H1 (cell line): ENCODE results near the gene FAM83C. TPM values are rescaled to one million over a fixed set of nuclear protein-coding genes. Genes with fewer than 3 reads are reported as not detected.

Source experiments
- CTCF ChIA-PET: fragments of 300-600 bp; sonication (Branson Sonifier 250); formaldehyde crosslinking; loops from one replicate; lab custom pipeline; 2021; ENCODE audit not compliant: partially characterized antibody; lab: Charles Lee
- POLR2A ChIA-PET: fragments of 300-600 bp; sonication (Branson Sonifier 250); formaldehyde crosslinking; loops from one replicate; lab custom pipeline; 2021; ENCODE audit warnings: inconsistent platforms; ENCODE audit not compliant: partially characterized antibody; lab: Charles Lee
- DNase-seq, 2 experiments: peaks; one replicate each; pipeline versions ENCODE4 v3.0.0 to v3.0.0-alpha.2; 2010 to 2022; ENCODE audit warnings: low spot score in 2 of 2, low read depth in 1 of 2, mixed read lengths in 1 of 2
- FAIRE-seq: peaks from 2 replicates; lab custom pipeline; 2011; peaks lifted over from hg19 to GRCh38; lab: Jason Lieb, UNC
- H2AFZ ChIP-seq: 2 replicates; pipeline ENCODE4 v1.8.1; 2012; ENCODE audit warnings: low read length, inconsistent platforms
- H2AK5ac ChIP-seq: 2 replicates; pipeline ENCODE4 v1.6.1; 2013; ENCODE audit warnings: low read depth, low read length
- H2BK120ac ChIP-seq: replicated peaks from 2 replicates; pipeline ENCODE3; 2013; ENCODE audit warnings: low read depth, low read length, inconsistent platforms
- H2BK12ac ChIP-seq: 2 replicates; pipeline ENCODE4 v1.6.1; 2013; ENCODE audit warnings: low read depth, low read length
- H2BK15ac ChIP-seq: 2 replicates; pipeline ENCODE4 v1.6.1; 2013; ENCODE audit warnings: low read length
- H2BK20ac ChIP-seq: 2 replicates; pipeline ENCODE4 v1.6.1; 2013; ENCODE audit warnings: low read length
- H2BK5ac ChIP-seq: 2 replicates; pipeline ENCODE4 v1.6.1; 2013; ENCODE audit warnings: low read depth, low read length
- H3K14ac ChIP-seq: 2 replicates; pipeline ENCODE4 v1.6.1; 2013; ENCODE audit warnings: inconsistent platforms; ENCODE audit not compliant: insufficient read length
- H3K18ac ChIP-seq: 2 replicates; pipeline ENCODE4 v1.6.1; 2013; ENCODE audit warnings: low read length; ENCODE audit errors: extremely low read depth
- H3K23ac ChIP-seq: 2 replicates; pipeline ENCODE4 v1.6.1; 2013; ENCODE audit warnings: inconsistent platforms; ENCODE audit not compliant: insufficient read length
- H3K23me2 ChIP-seq: 2 replicates; pipeline ENCODE4 v1.6.1; 2013; ENCODE audit warnings: low read depth, low read length
- H3K27ac ChIP-seq: 2 replicates; pipeline ENCODE4 v1.6.1; 2011; ENCODE audit warnings: low read depth, low read length, inconsistent platforms
- H3K27me3 ChIP-seq, 4 experiments: replicated peaks in 1 of 4; 1 replicate in 1 of 4; 2 replicates in 3 of 4; pipeline versions ENCODE4 v1.6.1 to v1.8.1; 2011 to 2013; ENCODE audit warnings: low read length in 3 of 4, mild to moderate bottlenecking in 3 of 4, inconsistent platforms in 2 of 4, mixed read lengths in 2 of 4, moderate library complexity in 1 of 4; ENCODE audit not compliant: control insufficient read depth in 3 of 4, insufficient read depth in 3 of 4; ENCODE audit errors: extremely low read depth in 1 of 4
- H3K36me3 ChIP-seq, 4 experiments: 2 replicates each; pipeline versions ENCODE4 v1.6.1 to v1.8.1; 2011 to 2013; ENCODE audit warnings: mild to moderate bottlenecking in 4 of 4, low read length in 3 of 4, moderate library complexity in 2 of 4, control low read depth in 1 of 4, inconsistent platforms in 1 of 4; ENCODE audit not compliant: insufficient read depth in 4 of 4, control insufficient read depth in 2 of 4
- H3K4ac ChIP-seq: replicated peaks from 2 replicates; pipeline ENCODE3; 2013; ENCODE audit warnings: low read length, low read depth, mixed read lengths, inconsistent platforms; ENCODE audit not compliant: insufficient read length
- H3K4me1 ChIP-seq, 4 experiments: replicated peaks in 1 of 4; 1 replicate in 1 of 4; 2 replicates in 3 of 4; pipeline versions ENCODE4 v1.6.1 to v1.8.1; 2011 to 2013; ENCODE audit warnings: low read length in 3 of 4, inconsistent platforms in 2 of 4, mixed read lengths in 1 of 4; ENCODE audit not compliant: insufficient read depth in 4 of 4, control insufficient read depth in 3 of 4
- H3K4me2 ChIP-seq, 2 experiments: 2 replicates each; pipeline versions ENCODE4 v1.6.1 to v1.8.1; 2011 to 2013; ENCODE audit warnings: low read depth in 2 of 2, low read length in 2 of 2, control low read depth in 1 of 2, inconsistent platforms in 1 of 2, mild to moderate bottlenecking in 1 of 2; ENCODE audit not compliant: insufficient read depth in 1 of 2
- H3K4me3 ChIP-seq, 4 experiments: fragments of 200-600, 300-600 bp in 1 of 4; sonication (generic), shearing (Covaris generic), sonication (Bioruptor Twin) in 1 of 4; 2 replicates each; pipeline versions ENCODE4 v1.5.1 to v1.8.1; 2011 to 2016; ENCODE audit warnings: low read length in 4 of 4, low read depth in 3 of 4, control low read depth in 2 of 4, inconsistent platforms in 2 of 4, mild to moderate bottlenecking in 2 of 4, mixed read lengths in 1 of 4, moderate library complexity in 1 of 4; ENCODE audit not compliant: insufficient read depth in 2 of 4; ENCODE audit errors: extremely low read depth in 1 of 4
- H3K56ac ChIP-seq: replicated peaks from 2 replicates; pipeline ENCODE3; 2013; ENCODE audit warnings: low read depth, mild to moderate bottlenecking, mixed read lengths, low read length, inconsistent platforms; ENCODE audit not compliant: insufficient read length
- H3K79me1 ChIP-seq: 2 replicates; pipeline ENCODE4 v1.6.1; 2013; ENCODE audit warnings: low read depth, low read length, control low read depth
- H3K79me2 ChIP-seq, 2 experiments: 2 replicates each; pipeline versions ENCODE4 v1.6.1 to v1.8.1; 2012 to 2013; ENCODE audit warnings: low read length in 2 of 2, mild to moderate bottlenecking in 2 of 2, inconsistent platforms in 1 of 2; ENCODE audit not compliant: insufficient read depth in 2 of 2, control insufficient read depth in 1 of 2
- H3K9ac ChIP-seq, 4 experiments: replicated peaks in 1 of 4; 1 replicate in 1 of 4; 2 replicates in 3 of 4; pipeline versions ENCODE4 v1.6.1 to v1.8.1; 2011 to 2013; ENCODE audit warnings: low read depth in 3 of 4, low read length in 3 of 4, control low read depth in 2 of 4, mild to moderate bottlenecking in 2 of 4, moderate library complexity in 2 of 4, inconsistent platforms in 1 of 4; ENCODE audit errors: extremely low read depth in 1 of 4
- H3K9me3 ChIP-seq, 2 experiments: 2 replicates each; pipeline versions ENCODE4 v1.6.1 to v1.8.1; 2012 to 2013; ENCODE audit warnings: mild to moderate bottlenecking in 2 of 2, moderate library complexity in 2 of 2, control low read depth in 1 of 2, inconsistent platforms in 1 of 2, low read depth in 1 of 2, low read length in 1 of 2, mixed read lengths in 1 of 2; ENCODE audit not compliant: insufficient read depth in 2 of 2
- H4K20me1 ChIP-seq, 2 experiments: replicated peaks in 1 of 2; 2 replicates each; pipeline versions ENCODE3 to v1.8.1; 2011 to 2013; ENCODE audit warnings: inconsistent platforms in 2 of 2, low read length in 2 of 2, mild to moderate bottlenecking in 1 of 2; ENCODE audit not compliant: insufficient read depth in 2 of 2, control insufficient read depth in 1 of 2
- H4K5ac ChIP-seq: 2 replicates; pipeline ENCODE4 v1.6.1; 2013; ENCODE audit warnings: low read length, low read depth, mixed read lengths, inconsistent platforms; ENCODE audit not compliant: insufficient read length
- H4K8ac ChIP-seq: 2 replicates; pipeline ENCODE4 v1.8.0; 2013; ENCODE audit warnings: mild to moderate bottlenecking, moderate library complexity, low read length, inconsistent platforms; ENCODE audit not compliant: insufficient read depth; ENCODE audit errors: extremely low read depth
- H4K91ac ChIP-seq: replicated peaks from 2 replicates; pipeline ENCODE3; 2013; ENCODE audit warnings: low read length, mixed read lengths, inconsistent platforms; ENCODE audit not compliant: insufficient read length
- CHD1 ChIP-seq: IDR thresholded peaks from 2 replicates; pipeline ENCODE4 v1.6.1; 2012; ENCODE audit warnings: low read depth, low read length, improper control_type of control experiment
- EGR1 ChIP-seq: IDR thresholded peaks from 2 replicates; pipeline ENCODE4 v1.6.1; 2011; ENCODE audit warnings: low read depth, low read length, borderline replicate concordance
- KDM4A ChIP-seq: IDR thresholded peaks from one replicate; pipeline ENCODE4 v1.7.1; 2012; ENCODE audit warnings: low read depth, mild to moderate bottlenecking, moderate library complexity, low read length, inconsistent platforms; ENCODE audit not compliant: severe bottlenecking
- RNF2 ChIP-seq: fragments of 200-900, 300-1000 bp; sonication (generic); IDR thresholded peaks from 2 replicates; pipeline ENCODE4 v1.7.1; 2016; ENCODE audit warnings: borderline replicate concordance, low read depth, mild to moderate bottlenecking, antibody characterized with exemption, low read length; ENCODE audit not compliant: poor library complexity, severe bottlenecking; ENCODE audit errors: missing control alignments
- SAP30 ChIP-seq: fragments of 300-600 bp; sonication (generic); IDR thresholded peaks from 2 replicates; pipeline ENCODE4 v1.7.1; 2012; ENCODE audit warnings: low read length, moderate library complexity, mild to moderate bottlenecking, inconsistent platforms; ENCODE audit not compliant: insufficient read depth, insufficient replicate concordance
- TAF1 ChIP-seq: IDR thresholded peaks from 2 replicates; pipeline ENCODE4 v1.6.1; 2011; ENCODE audit warnings: mild to moderate bottlenecking, low read depth, low read length
- YY1 ChIP-seq: IDR thresholded peaks from 2 replicates; pipeline ENCODE4 v1.6.1; 2011; ENCODE audit warnings: low read depth, mild to moderate bottlenecking, low read length
- WGBS, 2 experiments: shearing (Covaris generic) in 1 of 2; methylation state at CpG; one replicate each; pipeline versions ENCODE4 v1.1.6 to v1.1.7; 2013 to 2015; ENCODE audit warnings: low lambda C conversion rate in 2 of 2, mixed read lengths in 2 of 2, inconsistent platforms in 1 of 2, low coverage in 1 of 2, missing lambda C conversion rate in 1 of 2; ENCODE audit not compliant: insufficient replicate concordance in 2 of 2, insufficient coverage in 1 of 2, insufficient read length in 1 of 2; ENCODE audit errors: extremely low coverage in 1 of 2, missing lambda C conversion rate in 1 of 2; 5-methylcytosine and 5-hydroxymethylcytosine counted together
- polyA plus RNA-seq, 7 experiments: library from polyadenylated mRNA; depleted of rRNA in 3 of 7; stranded (reverse) in 5 of 7; unstranded in 2 of 7; fragments of >200 nt in 5 of 7; fragments of 200-250 nt in 2 of 7; gene quantifications; 1 replicate in 5 of 7; 2 replicates in 1 of 7; 4 replicates in 1 of 7; pipeline versions ENCODE4 v1.2.1 to v1.2.3, GENCODE V29; 2011 to 2013; ENCODE audit warnings: missing spikeins in 2 of 7, mixed read lengths in 2 of 7
- total RNA-seq: library from RNA; stranded (reverse); fragmentation: NEBNext Ultra II Directional; extraction: Animal tissue kit (Norgen Biotek cat#: 25700); gene quantifications from 2 replicates; pipeline ENCODE4 v1.2.1, GENCODE V29; 2021

Gene FAM83C
- total and polyA plus RNA-seq, 2 of the 8 experiments (the other 6 are each of a cell fraction or from before 2014, with no cell fraction given), result not detected

- no peak overlapping the region for H3K56ac ChIP-seq
- no peaks in the 10 kb centered on the region; the same call in 1 of the 2 replicates for H3K79me1 ChIP-seq
- H3K4me2 ChIP-seq, result no peak overlapping the region
- no peak overlapping the region for H2BK5ac ChIP-seq
- no peak overlapping the region for H3K18ac ChIP-seq
- H2BK120ac ChIP-seq, result no peak overlapping the region
- no peak overlapping the region for H4K91ac ChIP-seq
- no peak overlapping the region for H2BK20ac ChIP-seq
- H2BK15ac ChIP-seq, result no peak overlapping the region
- H3K9ac ChIP-seq, result no peak overlapping the region
- H2AK5ac ChIP-seq, result no peak overlapping the region
- DNase-seq, result no peak
- H3K23ac ChIP-seq, result no peak overlapping the region
- no peaks in the 10 kb centered on the region for H3K79me2 ChIP-seq
- H2AFZ ChIP-seq, result no peak overlapping the region
- ChIA-PET CTCF (interaction anchor here (1.3 to 3.2 kb wide), 2 partner anchors 11 to 15 kb away, joined by 4 to 13 read pairs; no protein-coding TSS in a partner anchor), POLR2A (interaction anchor here (0.6 to 1.1 kb wide), 2 partner anchors 52 to 140 kb away, joined by 3 read pairs; partner anchors contain the start of gene CEP250)
- H4K20me1 ChIP-seq, result peaks cover 0 to 1% of the 10 kb centered on the region in 2 experiments
- H4K8ac ChIP-seq, result no peak overlapping the region
- WGBS, 2 experiments, result 81% methylated on average over 3 of the region's 3 CpGs; no CpG with 5 or more reads in 1 of the 2 experiments
- peaks cover 0 to 4% (median 0%) of the 10 kb centered on the region in 4 experiments; a peak in 1 of 8 replicates for H3K36me3 ChIP-seq
- H3K14ac ChIP-seq, result no peak overlapping the region
- no peaks in the 10 kb centered on the region for H3K23me2 ChIP-seq
- H4K5ac ChIP-seq, result no peak overlapping the region
- no peak overlapping the region for H3K27ac ChIP-seq
- H3K4me3 ChIP-seq, result no peak overlapping the region
- no peak overlapping the region for H3K4ac ChIP-seq
- no peak overlapping the region for H2BK12ac ChIP-seq
- peaks cover 0 to 8% (median 6%) of the 10 kb centered on the region in 4 experiments; a peak in 4 of 7 replicates for H3K4me1 ChIP-seq
- FAIRE-seq, result no peak
- no peaks in the 10 kb centered on the region for H3K27me3 ChIP-seq
- H3K9me3 ChIP-seq, result no peaks in the 10 kb centered on the region
- TF ChIP-seq EGR1, result no peak
- no peak for TF ChIP-seq CHD1
- TF ChIP-seq KDM4A, result no peak
- no peak for TF ChIP-seq RNF2
- no peak for TF ChIP-seq TAF1
- TF ChIP-seq YY1, result no peak
- TF ChIP-seq SAP30, result no peak
These were observed 22.8 kb upstream of the FAM83C start for GRCh38 chr20:35314816-35315631.
